GM18508 (cell line): ENCODE results near the gene SLC27A1.
"Not testable (repeated sequence)": the region's sequence is repeated elsewhere in the genome, so short reads cannot be mapped to it uniquely, and the experiment has no call there.

ENCODE experiments used
- ATAC-seq: cut with Tn5 transposase; IDR thresholded peaks from one replicate; pipeline ENCODE4 v1.9.1; 2021; ENCODE audit warnings: moderate number of reproducible peaks; ENCODE audit not compliant: insufficient read depth, unreplicated experiment

SLC27A1 gene

DNA sequence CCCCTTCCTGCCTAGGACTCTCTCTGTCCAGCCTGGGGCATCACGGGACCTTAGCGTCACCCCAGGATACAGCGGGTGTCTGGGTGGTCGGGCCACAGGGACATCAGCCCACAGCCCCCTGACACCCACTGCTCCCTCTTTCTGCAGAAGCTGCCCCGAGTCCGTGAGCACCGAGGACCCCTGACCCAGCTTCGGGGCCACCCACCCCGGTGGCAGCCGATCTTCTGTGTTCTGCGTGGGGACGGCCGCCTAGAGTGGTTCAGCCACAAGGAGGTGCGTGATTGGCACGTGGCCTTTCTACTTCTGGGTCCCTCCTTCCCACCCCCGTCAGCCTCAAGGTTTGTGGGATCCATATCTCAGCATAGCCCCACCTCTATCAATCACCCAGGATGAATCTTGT is 61.8 kb downstream of the SLC27A1 start:
- no peak for ATAC-seq

- no peak for ATAC-seq
Observed at GRCh38 chr19:17532557-17532956, 62.2 kb downstream of the SLC27A1 start.

- no peak for ATAC-seq
Observed at GRCh38 chr19:17534767-17535166, 64.4 kb downstream of the SLC27A1 start.

- no peak for ATAC-seq
Observed at GRCh38 chr19:17536955-17537354, 66.6 kb downstream of the SLC27A1 start.

DNA sequence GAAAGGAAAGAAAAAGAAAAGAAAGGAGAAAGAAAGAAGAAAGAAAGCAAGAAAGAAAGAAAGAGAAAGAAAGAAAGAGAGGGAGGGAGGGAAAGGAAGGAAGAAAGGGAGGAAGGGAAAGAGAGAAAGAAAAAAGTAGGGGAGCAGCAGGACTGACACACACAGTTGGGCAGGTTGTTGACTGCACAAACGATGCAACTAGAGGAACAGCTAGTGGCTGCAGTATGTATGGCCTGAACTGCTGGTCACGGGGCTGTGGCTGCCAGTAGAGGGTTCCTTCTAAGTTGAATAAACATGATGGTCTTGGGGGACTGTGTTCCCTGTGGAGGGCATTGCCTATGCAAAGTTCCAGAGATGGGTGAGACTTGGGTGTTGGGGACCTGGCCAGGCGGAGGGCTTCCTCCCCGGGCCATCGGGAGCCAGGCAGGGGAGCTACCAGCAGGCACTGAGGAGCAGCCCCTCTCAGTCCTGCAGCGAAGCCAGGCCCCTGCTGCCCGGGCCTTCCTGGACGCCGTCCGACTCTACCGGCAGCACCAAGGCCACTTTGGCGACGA is 68.4 kb downstream of the SLC27A1 start:
- no peak for ATAC-seq

GRCh38 chr19:17539238-17540117 is 69.2 kb downstream of the SLC27A1 start:
- ATAC-seq, result no peak

GRCh38 chr19:17540174-17540573 is 69.8 kb downstream of the SLC27A1 start:
- ATAC-seq, result no peak

GRCh38 chr19:17541184-17541759 is 70.9 kb downstream of the SLC27A1 start:
- ATAC-seq, result no peak

- no peak for ATAC-seq
Observed at GRCh38 chr19:17542042-17542441, 71.7 kb downstream of the SLC27A1 start.

DNA sequence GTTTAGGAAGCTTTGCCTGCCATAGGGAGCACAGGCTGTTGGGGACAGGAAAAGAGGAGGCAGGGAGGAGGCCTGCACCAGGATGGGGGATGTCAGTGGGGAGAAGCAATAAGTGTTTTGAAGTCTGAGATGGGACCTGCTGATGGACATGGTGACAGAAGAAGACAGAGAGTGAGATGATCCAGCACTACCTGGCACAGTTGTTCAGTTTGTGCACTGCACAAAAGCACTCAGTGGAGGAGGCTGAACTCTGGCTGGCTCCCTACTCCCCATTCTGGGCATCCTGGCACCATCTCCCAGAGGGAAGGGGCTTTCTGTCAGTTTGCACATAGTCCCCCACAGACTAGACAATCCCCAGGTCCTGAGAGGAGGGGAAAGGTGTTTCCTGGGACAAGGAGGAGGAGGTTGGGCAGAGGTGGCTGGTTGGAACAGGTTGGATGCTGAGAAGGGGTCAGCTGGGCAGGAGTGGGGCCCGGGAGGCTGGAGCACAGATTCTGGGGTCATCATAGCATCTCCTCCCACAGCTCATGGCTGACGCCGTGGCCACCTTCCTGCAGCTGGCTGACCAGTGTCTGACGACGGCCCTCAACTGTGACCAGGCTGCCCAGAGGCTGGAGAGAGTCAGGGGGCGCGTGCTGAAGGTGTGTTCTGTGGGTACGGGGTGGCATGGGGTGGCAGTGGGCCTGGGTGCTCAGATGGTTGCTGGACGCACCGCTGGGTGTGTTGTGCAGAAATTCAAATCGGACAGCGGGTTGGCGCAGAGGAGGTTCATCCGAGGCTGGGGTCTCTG is 72.7 kb downstream of the SLC27A1 start:
- ATAC-seq, result no peak

- ATAC-seq, result no peak
Observed at GRCh38 chr19:17543986-17544385, 73.7 kb downstream of the SLC27A1 start.

DNA sequence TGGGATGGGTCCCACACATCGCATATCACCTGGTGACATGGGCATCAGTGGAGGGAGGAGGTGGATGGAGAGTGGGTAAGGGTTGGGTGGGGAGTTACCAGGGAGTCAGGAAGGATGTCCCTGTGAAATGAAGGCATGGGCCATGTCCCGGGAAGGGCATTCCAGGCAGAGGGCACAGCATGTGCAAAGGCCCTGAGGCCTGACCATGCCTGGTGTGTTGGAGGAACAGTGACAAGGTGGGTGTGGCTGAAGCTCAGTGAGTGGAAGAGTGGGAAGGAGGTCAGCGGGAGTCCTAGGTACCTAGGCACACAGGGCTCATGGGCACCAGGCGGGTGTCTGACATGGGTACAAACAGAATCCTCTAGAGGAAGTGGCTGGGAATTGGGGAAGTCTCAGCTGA is 74.1 kb downstream of the SLC27A1 start:
- ATAC-seq, result no peak

- ATAC-seq, result no peak
Observed at GRCh38 chr19:17548145-17548544, 77.8 kb downstream of the SLC27A1 start.

GRCh38 chr19:17549085-17549740 is 78.9 kb downstream of the SLC27A1 start:
- ATAC-seq, result no peak

DNA sequence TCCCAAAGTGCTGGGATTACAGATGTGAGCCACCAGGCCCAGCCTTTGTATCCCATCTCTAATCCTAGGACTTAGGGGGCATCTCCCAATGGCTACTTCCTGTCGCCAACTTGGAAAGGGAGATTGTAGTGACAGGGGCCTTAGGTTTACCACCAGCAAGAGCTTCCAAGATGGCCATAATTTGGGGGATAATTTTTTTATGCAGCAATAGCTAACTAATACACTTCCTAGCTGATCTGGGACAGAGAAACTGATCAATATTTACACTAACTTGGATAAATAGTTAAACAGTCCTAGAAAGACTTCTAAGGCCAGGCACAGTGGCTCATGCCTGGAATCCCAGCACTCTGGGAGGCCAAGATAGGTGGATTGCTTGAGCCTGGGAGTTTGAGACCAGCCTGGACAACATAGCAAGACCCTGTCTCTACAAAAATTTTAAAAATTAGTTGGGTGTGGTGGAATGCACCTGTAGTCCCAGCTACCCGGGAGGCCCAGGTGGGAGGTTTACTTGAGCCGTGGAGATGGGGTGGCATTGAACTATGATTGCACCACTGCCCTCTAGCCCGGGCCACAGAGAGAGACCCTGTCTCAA is 79.8 kb downstream of the SLC27A1 start:
- no peak for ATAC-seq

DNA sequence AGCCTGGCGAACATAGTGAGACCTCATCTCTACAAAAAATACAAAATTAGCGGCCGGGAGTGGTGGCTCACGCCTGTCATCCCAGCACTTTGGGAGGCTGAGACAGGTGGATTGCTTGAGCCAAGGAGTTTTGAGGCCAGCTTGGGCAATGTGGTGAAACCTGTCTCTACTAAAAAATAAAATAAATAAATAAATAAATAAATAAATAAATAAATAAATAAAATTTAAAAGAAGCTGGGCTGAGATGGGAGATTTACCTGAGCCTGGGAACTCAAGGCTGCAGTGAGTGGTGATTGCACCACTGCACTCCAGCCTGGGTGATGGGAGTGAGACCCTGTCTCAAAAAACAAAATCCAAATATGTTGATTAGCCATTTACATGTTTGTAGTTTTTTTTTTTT is 82.4 kb downstream of the SLC27A1 start:
- not testable (repeated sequence) for ATAC-seq

- no peak for ATAC-seq
Observed at GRCh38 chr19:17553256-17553655, 82.9 kb downstream of the SLC27A1 start.

DNA sequence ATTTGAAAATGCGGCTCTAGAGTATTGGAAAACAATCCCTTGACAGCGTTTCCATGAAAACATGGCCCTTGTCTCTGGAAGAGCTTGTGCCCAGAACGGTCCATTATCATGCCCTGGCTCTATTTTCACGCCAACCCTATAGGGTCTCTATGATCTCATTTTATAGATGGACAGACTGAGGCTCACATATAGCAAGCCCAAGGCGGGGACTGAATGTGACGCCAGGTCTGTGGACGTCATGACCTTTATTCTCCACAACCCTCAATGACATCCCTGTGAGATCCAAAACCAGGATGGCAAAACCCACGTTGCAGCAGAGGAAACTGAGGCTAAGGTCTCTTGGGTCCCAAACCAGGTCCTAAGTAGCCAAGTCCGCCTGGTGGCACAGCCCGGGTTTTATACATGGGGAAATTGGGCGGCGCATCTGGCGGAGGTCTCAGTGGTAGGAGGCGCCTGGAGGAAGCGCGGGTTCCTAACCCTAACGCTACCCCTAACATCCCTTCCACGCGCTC is 84.7 kb downstream of the SLC27A1 start:
- no peak for ATAC-seq

DNA sequence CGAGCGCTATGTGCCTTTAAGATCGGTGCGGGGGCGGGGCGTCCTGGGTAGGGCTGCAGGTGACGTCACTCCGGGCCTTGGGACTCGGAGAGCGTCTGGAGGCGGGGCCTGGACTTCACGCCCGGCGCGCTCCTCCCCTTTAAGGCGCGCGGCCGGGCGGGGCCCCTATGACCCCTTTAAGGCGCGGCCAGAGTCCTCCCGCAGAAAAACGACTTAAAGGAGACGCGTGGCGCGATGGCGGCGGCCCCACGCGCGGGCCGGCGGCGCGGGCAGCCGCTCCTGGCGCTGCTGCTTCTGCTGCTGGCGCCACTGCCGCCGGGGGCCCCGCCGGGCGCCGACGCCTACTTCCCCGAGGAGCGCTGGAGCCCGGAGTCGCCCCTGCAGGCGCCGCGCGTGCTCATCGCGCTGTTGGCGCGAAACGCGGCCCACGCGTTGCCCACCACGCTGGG is 85.2 kb downstream of the SLC27A1 start, which contains the start of gene COLGALT1:
TSS of gene COLGALT1 (plus strand) at position 170 of the 449 bp plus-strand sequence. CDS start at position 235, 65 bp downstream.
- no peak for ATAC-seq
